ENCODE results near the gene FCHSD2.

DNA sequence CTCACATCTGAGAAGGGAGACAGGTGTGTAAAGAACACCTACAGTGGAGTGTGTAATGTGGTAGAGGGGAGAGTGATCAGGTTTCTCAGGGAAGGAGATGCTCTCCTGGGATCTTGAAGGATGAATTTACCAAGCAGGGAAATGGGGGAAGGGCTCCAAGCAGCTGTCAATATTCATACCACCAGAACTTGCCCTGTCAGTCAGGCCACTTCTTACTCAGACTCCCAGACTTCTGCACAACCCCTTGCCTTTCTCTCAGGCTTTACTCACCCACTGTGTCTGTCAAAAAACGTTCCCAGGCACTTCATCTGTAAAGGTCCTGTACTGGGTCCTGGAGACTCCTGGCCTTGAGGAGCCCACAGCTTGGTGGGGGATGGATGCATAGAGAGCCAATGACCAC lies 14.0 kb upstream of the FCHSD2 start:
- TF ChIP-seq POLR2A (IDR thresholded peaks at IDR 0.05; ENCODE audit: low read depth, low read length) (no peak), TAF1 (IDR thresholded peaks at IDR 0.05; ENCODE audit: borderline replicate concordance, low read depth, low read length) (no peak)

Data from GM12892 (cell line).